ENCODE data around the gene VPS50.

DNA sequence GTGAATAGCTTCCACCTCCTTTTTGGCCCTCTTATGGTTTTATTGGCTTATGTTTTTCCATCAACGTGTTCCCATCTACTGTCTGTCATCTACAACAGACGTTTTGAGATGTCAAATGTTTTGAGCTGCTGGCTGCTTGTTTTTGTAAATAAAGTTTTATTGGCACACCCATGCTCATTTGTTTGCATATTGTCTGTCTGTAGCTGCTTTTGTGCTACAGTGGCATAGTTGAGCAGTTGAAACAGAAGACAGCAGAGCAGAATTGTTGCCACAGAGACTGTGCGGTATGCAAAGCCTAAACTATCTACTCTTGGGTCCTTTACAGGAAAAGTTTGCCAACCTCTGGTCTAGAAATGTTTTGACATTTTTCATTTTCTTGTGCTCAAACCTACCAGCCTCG, 88.7 kb downstream of the VPS50 start:
- TF ChIP-seq, protein P1, sequence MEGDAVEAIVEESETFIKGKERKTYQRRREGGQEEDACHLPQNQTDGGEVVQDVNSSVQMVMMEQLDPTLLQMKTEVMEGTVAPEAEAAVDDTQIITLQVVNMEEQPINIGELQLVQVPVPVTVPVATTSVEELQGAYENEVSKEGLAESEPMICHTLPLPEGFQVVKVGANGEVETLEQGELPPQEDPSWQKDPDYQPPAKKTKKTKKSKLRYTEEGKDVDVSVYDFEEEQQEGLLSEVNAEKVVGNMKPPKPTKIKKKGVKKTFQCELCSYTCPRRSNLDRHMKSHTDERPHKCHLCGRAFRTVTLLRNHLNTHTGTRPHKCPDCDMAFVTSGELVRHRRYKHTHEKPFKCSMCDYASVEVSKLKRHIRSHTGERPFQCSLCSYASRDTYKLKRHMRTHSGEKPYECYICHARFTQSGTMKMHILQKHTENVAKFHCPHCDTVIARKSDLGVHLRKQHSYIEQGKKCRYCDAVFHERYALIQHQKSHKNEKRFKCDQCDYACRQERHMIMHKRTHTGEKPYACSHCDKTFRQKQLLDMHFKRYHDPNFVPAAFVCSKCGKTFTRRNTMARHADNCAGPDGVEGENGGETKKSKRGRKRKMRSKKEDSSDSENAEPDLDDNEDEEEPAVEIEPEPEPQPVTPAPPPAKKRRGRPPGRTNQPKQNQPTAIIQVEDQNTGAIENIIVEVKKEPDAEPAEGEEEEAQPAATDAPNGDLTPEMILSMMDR (IDR thresholded peaks at IDR 0.05; ENCODE audit: low read depth, low read length, missing input control): no peak
- TF ChIP-seq, protein P2, sequence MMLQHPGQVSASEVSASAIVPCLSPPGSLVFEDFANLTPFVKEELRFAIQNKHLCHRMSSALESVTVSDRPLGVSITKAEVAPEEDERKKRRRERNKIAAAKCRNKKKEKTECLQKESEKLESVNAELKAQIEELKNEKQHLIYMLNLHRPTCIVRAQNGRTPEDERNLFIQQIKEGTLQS (IDR thresholded peaks at IDR 0.05): no peak

Measured in liver (tissue), 3 donors.